Stimulated activated CD8-positive, alpha-beta memory T cell treated with anti-CD3 and anti-CD28 coated beads, Interleukin-7, amount 100 ng/mL, for 4 hours (primary cell): ENCODE measurements around the gene RHBDF2.
A peak's percentile ranks its signal among the peaks of the same experiment; 100 is the strongest.

Experiments used
- DNase-seq, 2 donors: peaks; one replicate each; pipeline ENCODE4 v3.0.0-alpha.2; 2020; ENCODE audit warnings: low read depth in 2 of 2

RHBDF2 gene

DNA sequence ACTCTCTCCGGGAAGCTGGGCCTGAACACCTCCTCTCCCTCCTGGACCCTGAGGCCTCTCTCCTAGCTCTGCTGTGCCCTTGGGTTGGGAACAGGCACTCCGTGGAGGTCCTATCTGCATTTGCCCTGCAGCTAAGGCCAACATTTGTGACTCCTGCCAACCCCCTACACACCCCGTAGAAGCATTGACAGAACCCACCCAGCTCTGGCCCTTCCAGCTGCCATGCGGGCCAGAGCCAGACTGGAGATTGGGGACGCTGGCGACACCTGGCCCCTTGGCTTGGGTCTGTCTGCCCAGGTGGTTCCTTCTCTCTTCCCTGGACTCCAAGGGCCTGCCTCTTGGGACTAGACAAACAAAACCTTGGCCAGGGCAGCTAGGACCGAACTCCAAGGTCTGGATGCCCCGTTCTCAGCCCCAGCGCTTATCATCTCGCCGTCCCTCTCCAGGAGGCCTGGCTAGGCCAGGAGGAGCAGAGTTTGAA lies 644 bp upstream of the RHBDF2 start:
- no peak for DNase-seq

DNA sequence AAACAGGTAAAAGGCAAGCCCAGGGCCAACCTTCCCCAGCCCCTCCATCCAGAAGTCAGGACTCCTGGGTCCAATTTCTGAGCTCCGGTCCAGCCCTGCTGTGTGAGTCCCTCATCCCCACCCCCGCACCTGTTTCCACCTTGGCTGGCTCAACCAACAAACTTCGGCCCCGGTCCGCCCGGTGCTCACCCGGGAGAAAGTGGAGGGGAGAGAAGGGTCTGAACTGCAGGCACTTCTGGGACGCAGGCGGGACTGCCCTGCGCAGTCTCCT lies 541 bp downstream of the RHBDF2 start:
- no peak for DNase-seq

DNA sequence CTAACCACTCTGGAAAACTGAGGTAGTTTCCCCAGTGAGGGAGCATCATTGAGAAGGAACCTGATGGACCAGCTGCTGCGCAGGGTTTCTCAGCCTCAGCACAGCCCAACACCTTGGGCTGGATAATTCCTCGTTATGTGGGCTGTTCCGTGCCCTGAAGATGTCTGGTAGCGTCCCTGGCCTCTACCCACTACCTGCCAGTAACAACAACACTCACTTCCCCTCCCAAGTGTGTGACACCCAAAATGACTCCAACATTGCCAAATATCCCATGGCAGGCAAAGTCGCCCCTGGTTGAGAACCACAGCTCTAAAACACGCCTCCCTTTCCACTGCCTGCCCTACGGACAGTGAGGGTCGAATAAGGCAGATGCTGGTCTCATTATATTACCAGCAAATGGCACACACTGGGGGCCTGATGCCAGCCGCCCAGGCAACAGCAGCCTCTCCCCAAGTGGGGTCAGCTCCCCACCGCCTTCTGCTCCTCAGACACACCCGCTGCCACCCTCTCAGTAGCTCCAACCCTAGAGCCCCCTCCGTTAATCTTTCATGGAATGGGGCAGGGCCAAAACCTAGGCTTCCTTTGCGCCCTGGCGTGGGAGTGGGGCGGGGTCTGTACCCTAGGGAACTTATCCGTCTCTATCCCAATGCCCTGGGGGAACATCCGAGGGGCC lies 1.0 kb downstream of the RHBDF2 start:
- DNase-seq = no peak

DNA sequence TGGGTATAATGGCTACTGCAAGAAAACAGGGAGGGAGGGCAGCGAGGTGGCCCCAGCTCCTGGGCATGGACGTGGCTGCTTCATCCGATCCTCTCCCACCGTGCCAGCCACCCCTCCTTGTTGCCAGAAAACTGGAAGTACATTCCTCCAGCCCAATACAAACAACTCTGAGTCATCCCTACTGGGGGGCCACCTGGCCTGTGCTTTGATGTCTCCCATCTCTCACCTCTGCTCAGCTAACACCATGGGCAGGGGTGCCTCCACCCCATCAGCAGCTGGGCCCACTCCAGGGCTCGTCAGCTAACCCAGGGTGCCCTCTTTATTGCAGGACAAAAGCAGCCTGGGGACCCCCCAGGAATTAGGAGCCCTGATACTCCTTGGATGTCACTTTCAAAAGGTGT lies 2.0 kb downstream of the RHBDF2 start:
- no peak for DNase-seq

DNA sequence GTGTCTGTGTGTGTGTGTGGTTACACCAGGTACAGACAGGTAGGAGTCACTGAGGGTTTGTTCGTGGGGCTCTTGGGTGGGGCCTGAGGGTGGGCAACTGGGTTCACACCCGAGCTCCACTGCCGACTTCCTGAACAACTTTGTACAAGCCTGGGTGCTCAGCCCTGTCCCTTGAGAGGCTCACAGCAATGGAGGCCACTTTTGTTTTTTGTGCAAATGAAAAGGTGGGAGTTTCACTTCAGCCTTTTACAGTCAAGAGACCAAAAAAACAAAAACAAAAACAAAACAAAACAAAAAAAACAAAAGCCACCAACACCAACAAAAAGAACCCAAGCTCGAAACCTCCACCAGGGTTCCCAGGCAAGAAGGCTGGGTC lies 2.4 kb downstream of the RHBDF2 start:
- DNase-seq = no peak

DNA sequence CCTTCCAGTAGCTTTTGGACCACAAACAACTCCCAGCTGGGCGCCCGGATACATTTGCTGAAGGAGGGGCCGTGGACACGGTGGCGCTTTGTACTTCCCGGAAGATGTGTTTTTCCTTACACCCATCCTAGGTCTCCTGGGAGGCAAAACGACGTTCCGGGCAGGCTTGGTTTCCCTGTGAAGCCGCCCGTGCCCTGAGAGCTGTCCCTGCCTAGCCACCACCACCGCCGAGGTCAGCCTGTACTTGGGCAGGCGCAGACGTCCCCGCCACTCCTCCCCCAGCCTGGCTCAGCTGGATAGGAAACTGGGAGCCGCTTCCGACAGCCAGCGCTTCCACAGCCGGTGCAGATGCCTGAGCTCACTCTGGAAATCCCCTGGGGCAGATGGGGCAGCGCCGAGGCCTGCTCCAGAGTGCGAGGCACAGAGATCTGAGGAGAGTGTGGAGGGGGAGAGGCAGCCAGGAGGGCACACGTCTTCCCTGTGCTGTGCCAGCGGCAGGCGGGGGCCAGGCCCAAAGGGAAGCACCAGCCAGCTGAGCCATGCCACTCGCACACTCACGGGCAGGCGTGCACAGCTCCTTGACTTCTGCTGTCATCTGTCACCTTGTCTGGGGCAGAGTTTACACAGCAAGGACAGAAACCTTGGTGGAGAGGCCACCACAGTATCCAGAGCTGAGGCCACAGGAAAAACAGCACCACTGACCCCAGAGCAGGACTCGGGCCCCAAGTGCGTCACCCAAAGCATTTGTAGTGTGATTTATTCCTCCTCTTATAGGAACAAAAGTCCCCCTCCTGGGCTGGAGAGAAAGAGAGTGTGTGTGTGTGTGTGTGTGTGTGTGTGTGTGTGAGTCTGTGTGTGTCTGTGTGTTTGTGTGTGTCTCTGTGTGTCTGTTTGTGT lies 3.0 kb downstream of the RHBDF2 start:
- no peak for DNase-seq

DNA sequence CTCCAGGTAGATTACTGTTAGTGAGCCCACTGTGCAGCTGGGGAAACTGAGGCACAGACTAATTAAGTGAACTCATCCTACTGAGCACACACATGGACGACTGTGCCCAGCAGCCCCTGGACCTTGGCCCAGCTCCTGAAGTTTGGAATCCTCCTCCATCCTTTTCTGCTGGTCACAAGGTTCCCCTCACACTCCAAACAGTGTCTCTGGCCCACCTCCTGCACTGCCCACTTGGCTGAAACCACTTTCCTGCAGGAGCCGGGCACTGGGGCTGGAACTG lies 3.6 kb downstream of the RHBDF2 start:
- DNase-seq = no peak

DNA sequence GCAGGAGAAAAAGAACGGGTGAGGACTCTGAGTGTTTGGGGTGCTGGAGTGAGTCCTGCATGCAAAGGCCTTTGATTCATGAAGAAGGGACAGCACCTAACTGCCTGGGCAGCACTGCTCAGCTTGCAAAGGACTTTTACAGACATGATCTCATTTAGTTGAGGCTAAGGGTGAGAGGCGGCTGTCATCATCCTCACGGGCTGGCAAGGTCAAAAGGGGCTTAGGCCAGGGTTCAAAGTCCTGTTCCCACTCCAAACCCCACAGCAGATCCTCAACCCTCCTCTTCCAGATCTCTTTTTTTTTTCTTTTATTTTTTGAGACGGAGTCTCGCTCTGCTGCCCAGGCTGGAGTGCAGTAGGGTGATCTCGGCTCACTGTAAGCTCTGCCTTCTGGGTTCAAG lies 4.8 kb downstream of the RHBDF2 start:
- no peak for DNase-seq

GRCh38 chr17:76495663-76496400 lies 5.4 kb downstream of the RHBDF2 start:
- DNase-seq = no peak

- DNase-seq = peak in 1 of 2 donors; percentile 22
These were observed 7.6 kb downstream of the RHBDF2 start for GRCh38 chr17:76493505-76494167.

GRCh38 chr17:76492989-76493501 lies 8.2 kb downstream of the RHBDF2 start:
- peak in 1 of 2 donors; percentile 38 for DNase-seq

GRCh38 chr17:76492123-76492988 lies 8.9 kb downstream of the RHBDF2 start:
- DNase-seq = no peak

DNA sequence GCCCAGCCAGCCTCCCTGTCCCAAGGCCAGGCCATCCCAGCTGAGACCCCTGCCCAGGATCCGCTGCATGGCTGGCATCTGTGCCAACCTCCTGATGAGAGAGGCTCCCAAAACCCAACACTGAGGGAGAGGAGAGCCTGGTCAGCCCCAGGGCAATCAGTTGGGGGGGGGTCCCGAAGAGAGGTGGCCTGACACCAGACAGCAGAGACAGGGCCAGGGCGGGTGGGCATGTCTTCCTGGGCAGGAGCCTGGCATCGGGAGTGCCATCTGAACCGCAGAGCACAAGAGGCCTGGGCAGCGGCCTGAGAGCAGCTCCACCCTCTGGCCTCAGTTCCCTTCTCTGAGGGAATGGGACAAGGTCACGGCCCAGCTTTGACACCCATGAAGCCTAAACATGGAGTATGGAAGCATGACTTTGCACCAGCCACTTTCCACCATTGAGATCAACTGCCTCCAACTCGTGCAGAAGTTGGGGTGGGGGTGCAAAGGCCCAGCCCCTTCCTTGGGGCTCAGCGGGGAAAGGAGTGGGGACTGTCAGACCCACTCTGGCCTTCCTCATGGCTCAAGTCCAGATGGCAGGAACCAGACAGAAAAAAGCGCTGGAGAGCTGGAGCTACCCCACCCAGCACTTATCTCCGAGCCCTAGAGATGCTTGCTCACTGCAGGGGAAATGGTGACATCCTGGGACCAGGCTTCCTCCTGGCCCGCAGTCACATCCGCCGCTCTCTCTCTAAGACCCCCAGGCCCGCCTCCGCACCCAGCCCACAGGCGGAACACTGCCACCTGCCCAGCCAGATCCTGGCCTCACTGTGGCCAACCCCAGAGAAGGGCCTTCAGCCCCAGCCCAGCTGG lies 9.7 kb downstream of the RHBDF2 start:
- no peak for DNase-seq

GRCh38 chr17:76490112-76490710 lies 11.0 kb downstream of the RHBDF2 start:
- no peak for DNase-seq

DNA sequence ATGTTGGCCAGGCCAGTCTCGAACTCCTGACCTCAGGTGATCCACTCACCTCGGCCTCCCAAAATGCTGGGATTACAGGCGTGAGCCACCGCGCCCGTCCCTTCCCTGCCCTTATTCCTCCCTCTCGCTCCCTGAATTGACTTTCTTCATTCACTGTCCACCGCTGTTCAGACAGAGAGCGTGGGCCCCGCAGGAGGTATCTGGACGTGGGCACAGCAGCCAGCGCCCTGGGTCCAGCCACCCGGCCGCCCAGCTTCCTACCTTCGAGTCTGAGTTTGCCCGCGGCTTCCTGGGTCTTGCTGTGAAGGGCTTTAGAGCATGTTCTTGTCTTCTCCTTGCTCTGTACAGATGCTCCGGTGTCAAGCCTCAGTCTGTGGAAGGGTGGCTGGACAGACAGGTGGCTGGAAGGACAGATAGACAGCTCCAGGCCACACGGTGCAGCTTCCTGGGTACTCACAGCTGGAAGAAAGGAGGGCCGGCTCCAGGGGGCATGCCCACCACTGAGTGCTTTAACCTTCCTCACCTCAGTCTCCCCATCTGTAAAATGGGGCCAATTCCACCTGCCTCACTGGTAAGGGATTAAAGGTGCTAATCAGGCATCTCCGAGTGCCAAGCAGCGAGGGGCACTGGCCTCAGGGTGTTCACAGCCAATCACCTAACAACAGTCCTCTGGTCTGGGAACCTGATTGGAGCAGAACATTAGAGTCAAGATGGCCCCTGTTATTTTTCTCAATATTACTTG lies 13.6 kb downstream of the RHBDF2 start:
- no peak for DNase-seq

DNA sequence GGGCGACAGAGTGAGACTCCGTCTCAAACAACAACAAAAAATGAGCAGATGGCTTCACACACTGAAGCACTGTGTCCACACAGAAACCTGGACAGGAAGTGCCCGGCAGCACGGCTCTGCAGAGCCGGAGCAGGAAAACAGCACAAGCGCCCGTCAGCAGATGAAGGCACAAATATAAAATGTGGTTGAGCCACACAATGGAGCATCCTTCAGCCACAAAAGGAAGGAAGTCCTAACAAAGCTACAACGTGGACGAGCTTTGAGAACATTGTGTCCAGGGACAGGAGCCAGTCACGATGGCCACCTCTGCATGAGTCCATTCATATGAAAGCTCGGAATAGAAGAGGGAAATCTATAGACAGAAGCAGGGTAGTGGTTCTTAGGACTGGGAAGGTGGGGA lies 15.7 kb downstream of the RHBDF2 start:
- DNase-seq = no peak

DNA sequence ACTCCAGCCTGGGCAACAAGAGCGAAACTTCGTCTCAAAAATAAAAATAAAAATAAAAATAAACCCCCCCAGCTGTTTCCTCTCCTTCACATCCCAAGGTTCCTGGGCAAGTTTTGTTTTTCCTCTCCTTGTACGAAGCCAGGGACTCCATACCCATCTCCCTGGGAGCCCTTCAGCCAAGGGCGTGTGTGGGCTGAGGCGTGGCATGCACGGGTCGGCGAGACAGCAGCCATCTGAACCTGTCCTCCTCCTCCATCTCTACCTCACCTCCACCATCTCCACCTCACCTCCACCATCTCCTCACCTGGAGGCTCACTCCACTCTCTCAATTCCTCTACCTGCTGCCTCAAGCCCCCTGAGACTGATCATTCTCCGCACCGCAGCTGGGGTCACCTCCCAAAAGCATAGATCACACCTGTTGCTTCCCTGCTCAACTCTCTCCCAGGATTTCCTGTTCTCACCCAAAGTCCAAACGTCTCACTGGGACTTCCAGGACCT lies 16.9 kb downstream of the RHBDF2 start:
- DNase-seq = no peak

DNA sequence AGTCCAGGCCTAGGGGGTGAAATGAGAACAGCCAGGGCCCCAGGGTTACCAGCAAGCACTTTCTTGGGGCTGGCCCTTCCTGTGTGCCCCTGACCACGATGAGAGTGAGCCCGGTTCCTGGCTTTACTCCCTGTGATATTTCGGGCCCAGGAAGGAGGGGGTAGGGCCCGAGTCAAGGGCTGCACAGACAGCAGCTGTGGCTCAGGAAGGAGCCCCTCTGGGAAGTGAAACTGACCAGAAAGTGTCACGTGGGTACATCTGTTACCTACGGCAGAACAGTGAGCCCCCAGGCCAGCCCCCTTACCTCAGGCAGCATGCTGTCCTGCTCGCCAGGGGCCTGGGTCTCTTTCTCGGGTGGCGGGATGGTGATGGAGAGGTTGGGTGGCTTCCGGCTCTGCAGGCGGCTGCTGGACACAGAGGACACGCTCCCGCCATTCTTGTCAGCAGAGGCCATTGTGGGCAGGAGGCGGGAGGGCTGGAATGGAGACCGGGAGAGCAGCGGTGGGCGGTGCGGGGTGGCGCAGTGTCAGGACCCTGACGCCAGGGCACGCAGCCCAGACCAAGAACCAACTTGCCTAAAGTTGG lies 20.1 kb downstream of the RHBDF2 start:
- DNase-seq = no peak

DNA sequence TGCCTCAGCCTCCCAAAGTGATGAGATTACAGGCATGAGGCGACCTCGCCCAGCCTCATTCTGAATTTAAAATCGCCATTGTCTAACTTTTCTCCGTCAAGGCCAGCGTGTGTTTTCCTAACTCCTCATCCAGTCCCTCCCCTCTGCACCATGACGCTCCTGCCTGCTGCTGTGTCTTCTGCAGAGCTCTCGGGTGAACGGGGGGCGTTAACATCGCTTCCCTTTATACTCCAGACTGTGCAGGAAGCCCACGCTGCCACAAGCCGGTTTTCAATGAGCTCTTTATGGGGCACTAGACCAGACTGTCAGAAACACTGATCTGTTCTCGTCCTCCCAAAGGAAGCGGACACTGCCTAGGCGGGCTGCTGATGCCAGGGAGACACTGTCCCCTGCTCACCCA lies 20.6 kb downstream of the RHBDF2 start:
- no peak for DNase-seq
